HG03159 (cell line): ENCODE results near the gene TBX6.
A peak's percentile ranks its signal among the peaks of the same experiment; 100 is the strongest.
"Not testable (repeated sequence)": the region's sequence is repeated elsewhere in the genome, so short reads cannot be mapped to it uniquely, and the experiment has no call there.

Source experiments
- ATAC-seq: cut with Tn5 transposase; IDR thresholded peaks from one replicate; pipeline ENCODE4 v1.9.1; 2021; ENCODE audit warnings: mild to moderate bottlenecking, moderate library complexity; ENCODE audit not compliant: unreplicated experiment

The TBX6 gene, protein sequence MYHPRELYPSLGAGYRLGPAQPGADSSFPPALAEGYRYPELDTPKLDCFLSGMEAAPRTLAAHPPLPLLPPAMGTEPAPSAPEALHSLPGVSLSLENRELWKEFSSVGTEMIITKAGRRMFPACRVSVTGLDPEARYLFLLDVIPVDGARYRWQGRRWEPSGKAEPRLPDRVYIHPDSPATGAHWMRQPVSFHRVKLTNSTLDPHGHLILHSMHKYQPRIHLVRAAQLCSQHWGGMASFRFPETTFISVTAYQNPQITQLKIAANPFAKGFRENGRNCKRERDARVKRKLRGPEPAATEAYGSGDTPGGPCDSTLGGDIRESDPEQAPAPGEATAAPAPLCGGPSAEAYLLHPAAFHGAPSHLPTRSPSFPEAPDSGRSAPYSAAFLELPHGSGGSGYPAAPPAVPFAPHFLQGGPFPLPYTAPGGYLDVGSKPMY

DNA sequence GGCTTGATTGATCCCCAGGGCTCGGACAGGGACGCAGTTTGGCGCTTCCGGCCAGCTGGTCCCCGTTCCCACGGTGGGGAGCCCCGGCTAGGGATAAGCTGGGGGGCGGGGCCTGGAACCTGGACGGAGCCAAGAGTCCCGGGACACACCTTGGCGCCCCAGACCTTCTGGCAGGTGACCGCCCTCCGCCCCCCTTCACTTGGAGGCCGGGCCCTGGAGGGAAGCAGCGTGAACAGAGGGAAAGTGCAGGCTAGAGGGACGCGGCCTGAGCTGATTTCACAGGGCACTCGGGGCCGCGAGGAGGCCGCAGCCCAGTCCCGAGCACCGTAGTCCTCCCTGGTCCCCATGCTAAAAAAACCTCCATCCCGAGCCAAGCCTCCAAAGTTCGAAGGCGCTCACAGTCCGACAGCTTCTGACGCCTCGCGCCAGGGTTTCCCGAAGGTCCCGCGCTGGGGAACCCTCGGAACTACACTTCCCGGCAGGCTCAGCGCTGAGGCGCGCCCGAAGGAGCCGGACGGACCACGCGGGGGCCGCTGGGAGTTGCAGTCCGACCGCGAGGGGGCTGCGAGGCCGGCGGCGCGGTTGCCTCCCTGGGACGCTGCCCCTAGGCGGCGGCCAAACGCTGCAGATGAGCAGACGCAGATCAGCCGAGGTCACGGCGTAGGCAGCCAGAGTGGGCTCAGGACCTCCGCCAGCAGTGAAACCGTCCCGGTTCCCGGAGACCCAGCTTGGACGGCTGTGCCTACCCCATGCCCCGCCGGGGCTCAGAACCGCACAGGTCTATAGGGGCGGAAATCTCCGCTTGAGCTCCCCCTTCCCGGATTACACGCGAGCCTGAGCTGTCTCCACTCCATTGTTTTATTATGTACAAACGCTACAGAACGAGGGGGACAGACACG is at the start of gene TBX6:
TSS of gene TBX6 (minus strand) at position 451 of the 899 bp plus-strand sequence. CDS start 731 bp downstream, outside the sequence.
- ATAC-seq = peak; percentile 61

DNA sequence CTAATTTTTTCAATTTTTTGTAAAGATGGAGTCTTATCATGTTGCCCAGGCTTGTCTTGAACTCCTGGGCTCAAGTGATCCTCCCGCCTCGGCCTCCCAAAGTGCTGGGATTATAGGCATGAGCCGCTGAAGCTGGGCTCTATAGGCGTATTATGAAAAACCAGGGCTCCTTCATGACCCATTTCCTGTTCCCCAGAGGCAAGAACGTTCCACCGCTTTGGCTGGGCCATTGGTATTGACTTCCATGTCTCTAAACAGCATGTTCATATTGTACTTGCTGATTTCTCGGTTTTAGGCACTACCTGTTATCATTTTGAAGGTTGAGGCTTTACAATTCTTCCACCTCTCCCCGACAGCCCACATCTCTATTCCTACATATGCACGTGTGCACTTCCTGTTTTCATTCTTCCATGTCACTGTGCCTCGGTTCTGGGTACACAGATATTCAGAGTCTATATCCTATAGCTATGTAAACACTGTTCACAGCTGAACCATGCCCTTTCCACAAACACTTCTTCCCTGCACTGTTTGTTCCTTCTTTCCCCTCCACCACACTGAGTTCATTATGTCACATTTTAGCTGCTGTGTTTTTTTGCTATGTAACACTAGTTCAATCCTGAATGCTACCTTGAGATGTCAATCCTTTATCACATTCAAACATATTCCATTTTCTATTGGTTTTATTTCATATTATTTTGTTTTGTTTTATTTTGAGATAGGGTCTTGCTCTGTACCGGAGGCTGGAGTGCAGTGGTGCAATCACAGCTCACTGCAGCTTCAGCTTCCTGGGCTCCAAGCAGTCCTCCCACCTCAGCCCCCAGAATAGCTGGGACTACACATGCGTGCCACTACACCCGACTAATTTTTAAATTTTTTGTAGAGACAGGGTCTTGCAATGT is 48.1 kb upstream of the TBX6 start:
- no peak for ATAC-seq

DNA sequence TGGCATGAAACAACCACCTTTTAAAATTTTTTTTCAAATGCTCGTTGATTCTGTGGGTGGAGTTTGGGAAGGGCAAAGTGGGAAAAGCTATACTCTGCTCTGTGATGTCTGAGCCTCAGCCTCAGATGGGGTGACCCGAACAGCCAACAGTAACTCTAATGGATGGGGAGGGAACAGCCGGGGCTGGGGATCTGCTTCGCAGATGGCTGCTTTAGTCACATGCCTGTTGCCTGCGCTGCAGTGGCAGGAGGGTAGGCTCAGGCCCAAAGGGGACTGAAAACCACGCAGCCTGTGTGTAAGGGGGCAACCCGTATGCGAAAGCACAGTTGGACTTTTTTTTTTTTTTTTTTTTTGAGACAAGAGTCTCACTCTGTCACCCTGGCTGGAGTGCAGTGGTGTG is 46.2 kb upstream of the TBX6 start:
- ATAC-seq = no peak

DNA sequence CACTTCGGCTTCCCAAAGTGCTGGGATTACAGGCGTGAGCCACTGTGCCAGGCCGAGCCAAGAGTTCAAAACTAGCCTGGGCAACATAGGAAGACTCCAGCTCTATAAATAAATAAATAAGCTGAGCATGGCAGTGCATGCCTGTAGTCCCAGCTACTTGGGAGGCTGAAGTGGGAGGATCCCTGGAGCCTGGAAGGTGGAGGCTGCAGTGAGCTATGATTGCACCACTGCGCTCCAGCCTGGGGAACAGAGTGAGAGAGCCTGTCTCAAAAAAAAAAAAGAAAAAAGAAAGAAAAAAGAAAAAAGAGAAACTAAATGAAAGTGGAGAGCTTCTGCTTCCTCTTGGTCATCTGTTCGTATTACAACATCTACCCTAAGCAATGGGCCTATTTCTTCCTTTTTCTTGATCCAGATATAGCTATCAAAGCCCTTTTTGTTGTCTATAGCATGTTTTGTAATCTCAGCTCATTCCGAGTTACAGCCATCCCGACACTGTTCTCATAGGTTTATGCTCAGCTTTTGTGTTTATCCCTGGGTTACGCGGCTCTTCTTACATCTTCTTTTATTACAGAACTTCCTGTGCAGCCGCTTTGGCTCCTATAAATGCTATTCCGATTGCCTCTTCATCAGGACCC is 45.4 kb upstream of the TBX6 start:
- ATAC-seq = no peak

DNA sequence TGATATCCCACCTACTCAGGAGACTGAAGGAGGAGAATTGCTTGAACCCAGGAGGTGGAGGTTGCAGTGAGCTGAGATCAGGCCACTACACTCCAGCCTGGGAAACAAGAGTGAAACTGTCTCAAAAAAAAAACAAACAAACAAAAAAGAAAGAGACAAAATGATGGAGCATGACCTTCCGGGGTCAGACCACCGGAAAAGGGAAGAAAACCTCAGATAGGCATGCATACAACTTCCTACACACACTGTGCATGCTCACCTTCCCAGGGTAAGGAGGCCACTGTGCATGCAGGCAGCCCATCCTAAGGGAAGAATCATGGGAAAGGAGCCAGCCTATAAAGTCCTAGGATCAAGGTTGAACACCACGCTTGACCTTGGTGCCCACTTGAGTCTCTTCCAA is 40.9 kb upstream of the TBX6 start:
- ATAC-seq = no peak

DNA sequence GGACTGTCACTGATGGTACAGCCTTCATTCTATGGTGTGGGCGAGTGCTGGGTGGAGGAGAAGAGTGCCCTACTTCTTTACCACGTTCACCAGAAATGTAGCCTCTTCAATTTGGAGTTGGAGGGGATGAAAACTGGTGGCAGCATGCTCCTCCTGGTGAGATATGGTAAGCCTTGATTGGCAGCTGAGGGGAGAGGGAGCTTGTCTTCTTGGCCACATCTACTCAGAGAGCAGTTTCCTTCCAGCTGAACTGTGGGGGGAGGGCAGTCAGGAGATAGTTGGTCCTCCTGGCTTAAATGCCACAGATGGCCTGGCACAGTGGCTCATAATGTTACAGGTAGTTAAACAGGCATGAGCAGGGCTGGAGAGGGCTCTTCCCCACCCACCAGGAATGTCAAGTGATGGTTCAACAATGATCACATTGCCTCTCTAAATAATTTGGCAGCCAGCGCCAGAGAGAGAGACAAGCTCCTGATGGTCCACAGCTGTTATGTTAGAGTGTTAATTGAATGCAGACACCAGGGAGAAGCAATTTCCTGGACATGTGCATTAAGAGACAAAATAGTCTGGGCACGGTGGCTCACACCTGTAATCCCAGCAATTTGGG is 40.2 kb upstream of the TBX6 start:
- no peak for ATAC-seq

DNA sequence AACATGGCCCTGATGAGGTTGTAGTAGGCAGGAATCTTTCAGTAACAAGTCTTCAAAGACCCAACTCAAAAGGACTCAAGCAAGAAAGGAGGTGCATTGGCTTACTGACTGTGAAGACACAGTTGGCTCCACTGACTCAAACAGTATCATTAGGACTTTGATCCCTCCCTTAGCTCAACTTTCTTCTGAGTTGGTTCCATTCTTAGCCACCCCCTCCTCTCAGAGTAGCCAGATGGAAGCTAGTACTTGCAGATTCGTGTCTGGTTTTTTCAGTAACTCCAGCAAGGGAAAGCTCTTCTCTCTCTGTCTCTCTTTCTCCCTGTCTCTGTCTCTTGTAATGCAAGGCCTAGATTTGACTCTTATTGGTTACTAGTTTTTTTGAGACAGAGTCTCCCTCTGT is 36.3 kb upstream of the TBX6 start:
- ATAC-seq = no peak

DNA sequence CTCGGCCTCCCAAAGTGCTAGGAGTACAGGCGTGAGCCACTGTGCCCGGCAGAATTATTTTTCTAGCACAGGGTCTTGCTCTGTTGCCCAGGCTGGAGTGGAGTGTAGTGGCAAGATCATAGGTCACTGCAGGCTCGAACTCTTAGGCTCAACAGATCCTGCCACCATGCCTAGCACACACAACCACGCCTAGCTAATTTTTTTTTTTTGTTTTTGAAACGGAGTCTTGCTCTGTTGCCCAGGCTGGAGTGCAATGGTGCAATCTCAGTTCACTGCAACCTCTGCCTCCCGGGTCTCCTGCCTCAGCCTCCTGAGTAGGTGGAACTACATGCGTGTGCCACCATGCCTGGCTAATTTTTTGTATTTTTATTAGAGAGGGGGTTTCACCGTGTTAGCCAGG is 34.0 kb upstream of the TBX6 start:
- not testable (repeated sequence) for ATAC-seq

DNA sequence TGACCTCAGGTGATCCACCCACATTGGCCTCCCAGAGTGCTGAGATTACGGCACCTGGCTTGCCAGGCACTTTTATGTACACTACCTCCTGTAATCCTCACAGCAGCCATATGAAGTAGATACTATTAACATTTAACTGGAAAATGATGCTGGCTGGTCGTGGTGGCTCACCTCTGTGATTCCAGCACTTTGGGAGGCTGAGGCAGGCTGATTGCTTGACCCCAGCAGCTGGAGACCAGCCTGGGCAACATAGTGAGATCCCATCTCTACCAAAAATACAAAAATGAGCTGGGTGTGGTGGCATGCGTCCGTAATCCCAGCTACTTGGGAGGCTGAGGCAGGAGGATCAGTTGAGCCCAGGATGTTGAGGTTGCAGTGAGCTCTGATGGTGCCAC is 33.3 kb upstream of the TBX6 start:
- no peak for ATAC-seq

DNA sequence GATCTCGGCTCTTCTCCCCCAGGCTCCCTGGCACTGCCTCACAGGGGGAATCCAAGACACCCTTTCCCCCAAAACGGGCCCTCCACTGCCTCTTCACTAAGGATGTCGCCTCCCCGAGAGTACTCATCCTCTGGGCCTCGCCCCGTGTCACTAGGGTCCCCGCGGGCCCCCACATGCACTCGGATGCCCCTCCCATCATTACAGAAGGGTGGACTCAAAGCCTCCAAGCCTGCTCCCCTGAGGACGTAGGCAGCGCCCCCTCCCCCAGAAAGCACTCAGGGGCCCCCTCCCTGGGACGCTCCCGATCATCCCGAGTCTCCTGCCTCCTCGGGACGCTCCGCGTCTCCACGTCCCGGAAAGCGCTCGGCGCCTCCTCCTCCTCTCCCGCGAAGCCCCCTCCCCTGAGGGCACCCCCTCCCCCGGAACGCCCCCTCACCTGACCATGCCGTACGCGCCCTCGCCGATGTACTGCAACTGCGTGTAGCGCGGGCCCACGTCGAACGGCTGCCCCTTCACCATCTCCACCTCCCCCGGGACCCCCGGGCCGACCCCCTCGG is 31.0 kb upstream of the TBX6 start:
- no peak for ATAC-seq

DNA sequence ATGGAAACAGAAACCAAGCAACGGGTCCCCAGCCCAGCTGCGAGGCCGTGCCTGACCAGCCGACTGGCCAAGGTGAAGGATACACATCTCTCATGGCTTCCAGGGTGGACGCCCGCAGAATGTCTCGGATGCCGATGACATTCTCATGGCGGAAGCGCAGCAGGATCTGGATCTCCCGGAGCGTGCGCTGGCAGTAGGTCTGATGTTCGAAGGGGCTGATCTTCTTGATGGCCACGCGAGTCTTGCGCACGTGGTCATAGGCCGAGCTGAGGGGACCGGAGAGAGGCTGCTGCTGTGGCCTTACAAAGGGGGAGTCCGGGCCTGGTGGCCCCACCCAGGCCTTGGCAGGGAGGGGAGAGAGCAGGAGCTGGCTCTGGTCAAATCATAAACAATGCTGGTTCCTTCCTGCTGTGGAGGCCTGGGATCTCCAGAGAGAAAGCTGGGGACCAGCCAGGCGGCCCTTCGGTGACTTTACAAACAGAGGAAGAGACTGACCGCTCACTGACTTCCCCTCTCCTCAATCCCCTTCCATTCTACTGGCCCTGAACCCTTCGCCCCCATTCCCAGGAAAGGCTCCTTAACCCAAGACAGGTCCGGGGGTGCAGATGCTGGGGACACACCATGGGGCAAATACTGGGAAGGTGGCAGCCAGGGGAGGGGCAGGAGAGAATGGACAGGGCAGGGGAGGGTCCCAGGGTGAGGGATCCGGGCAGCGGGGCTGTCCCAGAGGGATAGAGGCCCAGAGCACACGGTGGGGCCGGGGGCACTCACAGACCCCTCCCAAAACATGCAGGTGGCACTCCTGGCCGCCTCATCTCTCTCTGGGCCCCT is 30.2 kb upstream of the TBX6 start:
- no peak for ATAC-seq

DNA sequence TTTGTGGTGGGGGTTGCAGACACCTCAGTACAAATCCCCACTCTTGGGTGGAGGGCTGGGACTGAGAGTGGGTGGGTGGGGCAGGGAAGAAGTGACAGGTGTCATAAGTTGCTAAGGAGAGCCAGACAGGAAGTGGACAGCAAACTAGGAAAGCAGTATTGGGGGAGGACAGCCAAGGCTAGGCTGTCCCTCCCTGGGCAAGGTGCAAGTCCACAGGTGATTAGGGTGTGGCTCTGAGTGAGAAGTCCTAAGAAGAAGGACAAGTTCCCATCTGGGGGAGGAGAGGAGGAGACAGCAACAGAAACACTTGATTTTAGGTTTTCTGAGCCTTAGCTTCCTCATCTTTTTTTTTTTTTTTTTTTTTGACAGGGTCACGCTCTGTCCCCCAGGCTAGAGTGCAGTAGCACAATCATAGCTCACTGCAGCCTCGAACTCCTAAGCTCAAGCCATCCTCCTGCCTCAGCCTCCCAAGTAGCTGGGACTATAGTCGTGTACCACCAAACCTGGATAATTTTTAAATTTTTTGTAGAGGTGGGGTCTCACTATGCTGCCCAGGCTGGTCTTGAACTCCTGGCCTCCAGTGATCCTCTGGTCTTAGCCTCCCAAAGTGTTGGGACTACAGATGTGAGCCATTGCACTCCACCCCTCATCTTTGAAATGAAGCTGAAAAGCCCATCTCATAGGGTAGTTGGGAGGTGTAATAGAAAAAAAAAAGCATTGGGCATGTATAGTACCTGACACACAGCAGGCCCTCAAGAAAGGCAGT is 28.8 kb upstream of the TBX6 start:
- ATAC-seq = no peak

DNA sequence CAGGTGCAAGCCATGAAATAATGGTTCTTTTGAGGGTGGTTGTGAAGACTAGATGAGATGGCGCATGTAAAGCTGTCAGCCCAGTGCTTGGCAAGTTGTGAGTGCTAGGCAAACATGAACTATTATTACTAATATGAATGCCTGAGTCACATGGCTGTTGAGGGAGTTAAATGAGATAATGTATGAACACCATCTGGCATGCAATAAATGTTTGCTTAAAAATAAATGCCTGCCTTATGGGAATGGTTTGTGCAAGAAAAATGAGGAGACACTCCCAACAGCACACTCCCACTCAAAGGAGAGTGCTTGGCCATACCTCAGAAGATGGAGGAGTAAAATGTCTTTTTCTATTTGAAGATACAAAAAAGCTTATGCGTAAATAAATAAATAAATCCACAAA is 27.7 kb upstream of the TBX6 start:
- ATAC-seq = no peak

DNA sequence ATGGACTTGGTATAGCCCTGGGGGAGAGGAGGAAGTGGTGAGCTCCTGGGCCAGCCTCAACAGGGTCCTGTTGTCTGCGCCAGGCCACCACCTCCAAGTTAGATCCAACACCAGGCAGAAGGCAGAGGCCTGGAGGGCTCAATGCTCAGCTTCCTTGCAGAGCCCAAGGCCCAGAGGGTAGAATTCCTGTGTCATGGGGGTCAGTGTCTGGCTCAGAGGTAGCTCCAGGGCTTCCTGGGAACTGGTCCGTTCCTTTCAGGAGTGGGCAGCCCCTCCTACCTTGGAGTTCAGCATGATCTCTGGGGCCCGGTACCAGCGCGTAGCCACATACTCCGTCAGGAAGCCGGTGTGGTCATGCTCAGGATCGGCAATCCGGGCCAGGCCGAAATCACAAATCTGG is 26.0 kb upstream of the TBX6 start:
- ATAC-seq = no peak

DNA sequence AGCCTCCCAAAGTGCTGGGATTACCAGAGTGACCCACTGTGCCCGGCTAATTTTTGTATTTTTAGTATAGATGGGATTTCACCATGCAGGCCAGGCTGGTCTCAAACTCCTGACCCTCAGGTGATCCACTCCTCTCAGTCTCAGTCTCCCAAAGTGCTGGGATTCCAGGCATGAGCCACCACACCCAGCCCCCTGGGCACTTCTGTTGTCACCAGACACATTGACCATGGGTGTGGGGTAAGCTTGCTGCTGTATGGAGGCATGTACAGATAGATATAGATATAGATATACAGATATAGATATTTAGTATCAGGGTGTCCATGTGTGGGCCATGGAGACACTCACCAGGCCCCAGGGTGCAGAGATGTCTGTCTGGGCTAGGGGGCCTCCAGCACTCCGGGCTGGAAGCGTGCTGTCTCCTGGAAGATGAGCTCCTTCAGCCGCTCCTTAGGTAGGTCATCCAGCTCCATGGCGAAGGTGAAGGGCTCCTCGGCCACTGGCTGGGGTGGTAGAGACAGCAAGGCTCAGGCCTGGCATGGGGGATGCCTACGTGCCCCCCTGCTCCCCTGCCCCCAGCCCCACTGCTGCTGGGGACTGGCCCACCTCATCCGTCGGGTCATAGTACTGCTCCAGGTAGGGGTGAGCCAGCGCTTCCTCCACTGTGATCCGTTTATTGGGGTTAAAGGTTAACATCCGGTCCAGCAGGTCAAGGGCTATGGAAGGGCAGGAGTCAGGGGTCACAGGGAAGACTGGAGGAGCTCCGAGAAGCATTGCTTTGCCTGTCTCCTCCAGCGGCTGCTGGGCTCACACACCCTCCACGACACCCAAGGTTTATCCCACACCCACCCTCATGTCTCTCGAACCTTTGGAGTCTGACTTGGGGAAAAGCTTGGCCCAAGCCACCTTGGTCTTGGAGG is 24.8 kb upstream of the TBX6 start:
- ATAC-seq = no peak

DNA sequence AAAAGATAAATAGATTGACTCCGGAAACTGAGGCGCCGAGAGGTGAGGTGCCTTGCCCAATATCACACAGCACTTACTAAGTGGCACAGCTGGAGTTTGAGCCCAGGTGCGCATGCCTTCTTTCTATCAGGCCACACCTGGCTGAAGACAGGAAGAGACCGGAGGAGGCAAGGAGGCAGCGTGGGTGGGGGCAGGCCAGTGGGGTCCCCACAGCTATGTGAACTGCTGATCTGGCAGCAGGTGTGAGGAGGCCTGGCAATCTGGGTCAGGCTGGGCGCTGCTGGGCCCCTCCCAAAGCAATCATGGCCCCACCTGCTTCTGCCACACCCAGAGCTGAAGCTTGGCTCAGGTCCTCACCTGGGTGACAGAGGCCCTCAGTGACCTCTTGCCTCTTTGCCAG is 23.5 kb upstream of the TBX6 start:
- no peak for ATAC-seq

DNA sequence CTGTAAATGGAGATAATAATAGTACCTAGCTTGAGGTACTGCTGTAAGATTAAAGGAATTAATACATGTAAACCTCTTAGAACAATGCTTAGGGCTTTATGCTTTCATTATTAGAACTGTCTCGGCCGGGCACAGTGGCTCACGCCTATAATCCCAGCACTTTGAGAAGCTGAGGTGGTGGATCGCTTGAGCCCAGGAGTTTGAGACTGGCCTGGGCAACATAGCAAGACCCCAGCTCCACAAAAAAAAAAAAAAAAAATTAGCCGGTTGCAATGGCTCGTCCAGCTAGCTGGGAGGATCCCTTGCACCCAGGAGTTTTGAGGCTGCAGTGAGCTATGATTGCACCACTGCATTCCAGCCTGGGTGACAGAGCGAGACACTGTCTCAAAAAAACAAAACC is 23.1 kb upstream of the TBX6 start:
- not testable (repeated sequence) for ATAC-seq
